HG02870 (cell line): ENCODE data around the gene DUSP9.

ENCODE experiments used
- ATAC-seq: cut with Tn5 transposase; IDR thresholded peaks from one replicate; pipeline ENCODE4 v1.9.1; 2021; ENCODE audit warnings: mild to moderate bottlenecking, moderate library complexity; ENCODE audit not compliant: unreplicated experiment

Gene DUSP9

GRCh38 chrX:153647461-153648357 is 706 bp downstream of the DUSP9 start:
- ATAC-seq, result no peak

- no peak for ATAC-seq
Observed at GRCh38 chrX:153648358-153649177, 1.6 kb downstream of the DUSP9 start.

- ATAC-seq, result no peak
Observed at GRCh38 chrX:153649178-153649914, 2.3 kb downstream of the DUSP9 start.

GRCh38 chrX:153649915-153650782 is 3.1 kb downstream of the DUSP9 start:
- ATAC-seq, result no peak

GRCh38 chrX:153650959-153651358 is 4.0 kb downstream of the DUSP9 start:
- no peak for ATAC-seq

- no peak for ATAC-seq
Observed at GRCh38 chrX:153651540-153652079, 4.6 kb downstream of the DUSP9 start.

- no peak for ATAC-seq
Observed at GRCh38 chrX:153653556-153653955, 6.6 kb downstream of the DUSP9 start.

- no peak for ATAC-seq
Observed at GRCh38 chrX:153657161-153657560, 10.2 kb downstream of the DUSP9 start.

- no peak for ATAC-seq
Observed at GRCh38 chrX:153659268-153659667, 12.3 kb downstream of the DUSP9 start.

- ATAC-seq, result no peak
Observed at GRCh38 chrX:153662266-153662665, 15.3 kb downstream of the DUSP9 start.

GRCh38 chrX:153665726-153666306 is 18.8 kb downstream of the DUSP9 start:
- ATAC-seq, result no peak

- no peak for ATAC-seq
Observed at GRCh38 chrX:153667281-153667955, 20.4 kb downstream of the DUSP9 start.

- no peak for ATAC-seq
Observed at GRCh38 chrX:153667956-153668396, 21.0 kb downstream of the DUSP9 start.

- no peak for ATAC-seq
Observed at GRCh38 chrX:153668423-153669173, 21.6 kb downstream of the DUSP9 start.

GRCh38 chrX:153669174-153669890 is 22.3 kb downstream of the DUSP9 start:
- ATAC-seq, result no peak

GRCh38 chrX:153669901-153670731 is 23.1 kb downstream of the DUSP9 start:
- no peak for ATAC-seq
